ENCODE measurements around the gene TWIST2. TPM values are rescaled to one million over a fixed set of nuclear protein-coding genes. Genes with fewer than 3 reads are reported as not detected.
A peak's percentile ranks its signal among the peaks of the same experiment; 100 is the strongest.

Gene TWIST2
- total RNA-seq, 1 donor from 2014 or later, result 13.6 TPM

GRCh38 chr2:238868067-238868524 lies 20.2 kb downstream of the TWIST2 start:
- intact Hi-C loops (cut with DNase I), result no loop called here
- ATAC-seq (no peak), DNase-seq (ENCODE audit: low spot score) (peak; percentile 54)

- DNase-seq (ENCODE audit: low spot score), result peak; percentile 74
- intact Hi-C loops (cut with DNase I), result no loop called here
- peak; percentile 72 for ATAC-seq
Observed at GRCh38 chr2:238868616-238869292, 20.9 kb downstream of the TWIST2 start.

- ATAC-seq, result no peak
- DNase-seq (ENCODE audit: low spot score), result no peak
- intact Hi-C loops (cut with DNase I), result no loop called here
Observed at GRCh38 chr2:238869293-238870124, 21.6 kb downstream of the TWIST2 start.

- DNase-seq (ENCODE audit: low spot score), result peak; percentile 34
- ATAC-seq, result no peak
- intact Hi-C loops (cut with DNase I), result no loop called here
Observed at GRCh38 chr2:238870261-238870660, 22.4 kb downstream of the TWIST2 start.

- DNase-seq (ENCODE audit: low spot score) (peak; percentile 38), ATAC-seq (no peak)
- intact Hi-C loops (cut with DNase I), result no loop called here
Observed at GRCh38 chr2:238872026-238872425, 24.1 kb downstream of the TWIST2 start.

GRCh38 chr2:238872628-238873380 lies 24.9 kb downstream of the TWIST2 start:
- intact Hi-C loops (cut with DNase I), result no loop called here
- ATAC-seq (no peak), DNase-seq (ENCODE audit: low spot score) (peak; percentile 49)

- DNase-seq (ENCODE audit: low spot score), result peak; percentile 39
- intact Hi-C loops (cut with DNase I), result no loop called here
- no peak for ATAC-seq
Observed at GRCh38 chr2:238873381-238873801, 25.5 kb downstream of the TWIST2 start.

GRCh38 chr2:238873841-238874240 lies 26.0 kb downstream of the TWIST2 start:
- DNase-seq (ENCODE audit: low spot score) (peak; percentile 21), ATAC-seq (no peak)
- intact Hi-C loops (cut with DNase I), result no loop called here

GRCh38 chr2:238874330-238875050 lies 26.6 kb downstream of the TWIST2 start:
- peak; percentile 47 for DNase-seq (ENCODE audit: low spot score)
- ATAC-seq, result peak; percentile 33
- intact Hi-C loops (cut with DNase I), result no loop called here

GRCh38 chr2:238875101-238875470 lies 27.2 kb downstream of the TWIST2 start:
- ATAC-seq (peak; percentile 80), DNase-seq (ENCODE audit: low spot score) (no peak)
- intact Hi-C loops (cut with DNase I), result no loop called here

- peak; percentile 82 for ATAC-seq
- DNase-seq (ENCODE audit: low spot score), result peak; percentile 51
- intact Hi-C loops (cut with DNase I), result no loop called here
Observed at GRCh38 chr2:238875471-238876231, 27.8 kb downstream of the TWIST2 start.

GRCh38 chr2:238876232-238876630 lies 28.3 kb downstream of the TWIST2 start:
- DNase-seq (ENCODE audit: low spot score), result no peak
- ATAC-seq, result peak; percentile 4
- intact Hi-C loops (cut with DNase I), result no loop called here

GRCh38 chr2:238878051-238878735 lies 30.3 kb downstream of the TWIST2 start:
- intact Hi-C loops (cut with DNase I), result no loop called here
- ATAC-seq (no peak), DNase-seq (ENCODE audit: low spot score) (no peak)

- no peak for ATAC-seq
- no peak for DNase-seq (ENCODE audit: low spot score)
- intact Hi-C loops (cut with DNase I), result no loop called here
Observed at GRCh38 chr2:238879043-238879442, 31.2 kb downstream of the TWIST2 start.

- intact Hi-C loops (cut with DNase I), result no loop called here
- ATAC-seq, result no peak
- DNase-seq (ENCODE audit: low spot score), result no peak
Observed at GRCh38 chr2:238879621-238880377, 31.9 kb downstream of the TWIST2 start.

- ATAC-seq (no peak), DNase-seq (ENCODE audit: low spot score) (no peak)
- intact Hi-C loops (cut with DNase I), result no loop called here
Observed at GRCh38 chr2:238881353-238882081, 33.6 kb downstream of the TWIST2 start.
